SH-SY5Y (cell line): ENCODE measurements around the gene PPFIA4.

ENCODE experiments used
- GATA2 ChIP-seq: IDR thresholded peaks from 2 replicates; pipeline ENCODE4 v1.6.1; 2011; ENCODE audit warnings: mild to moderate bottlenecking, low read depth, low read length
- GATA3 ChIP-seq: IDR thresholded peaks from 2 replicates; pipeline ENCODE4 v1.6.1; 2011; ENCODE audit warnings: low read depth, mild to moderate bottlenecking, low read length, moderate library complexity

PPFIA4 gene

GRCh38 chr1:203026031-203026665 is at the start of gene PPFIA4:
Gene PPFIA4, plus strand, starts transcription at chr1:203026491. Its CDS starts 12,518 bp downstream, at chr1:203039009.
- TF ChIP-seq GATA2 (no peak), GATA3 (no peak)

- TF ChIP-seq GATA3 (no peak), GATA2 (no peak)
These were observed 49.7 kb upstream of the PPFIA4 start for GRCh38 chr1:202976633-202977032.

GRCh38 chr1:202979459-202979858 is 46.8 kb upstream of the PPFIA4 start:
- TF ChIP-seq GATA2 = no peak
- no peak for TF ChIP-seq GATA3

- TF ChIP-seq GATA3 = no peak
- TF ChIP-seq GATA2 = no peak
These were observed 44.4 kb upstream of the PPFIA4 start for GRCh38 chr1:202981939-202982338.

GRCh38 chr1:202982715-202983430 is 43.4 kb upstream of the PPFIA4 start:
- TF ChIP-seq GATA3 (no peak), GATA2 (no peak)

GRCh38 chr1:202987255-202987654 is 39.0 kb upstream of the PPFIA4 start:
- TF ChIP-seq GATA3 (no peak), GATA2 (no peak)

- TF ChIP-seq GATA2 = no peak
- TF ChIP-seq GATA3 = no peak
These were observed 38.2 kb upstream of the PPFIA4 start for GRCh38 chr1:202987922-202988583.

- TF ChIP-seq GATA3 = no peak
- TF ChIP-seq GATA2 = no peak
These were observed 36.4 kb upstream of the PPFIA4 start for GRCh38 chr1:202989879-202990278.

GRCh38 chr1:202991112-202991511 is 35.2 kb upstream of the PPFIA4 start:
- no peak for TF ChIP-seq GATA2
- no peak for TF ChIP-seq GATA3

- TF ChIP-seq GATA2 (no peak), GATA3 (no peak)
These were observed 31.5 kb upstream of the PPFIA4 start for GRCh38 chr1:202994756-202995155.

- no peak for TF ChIP-seq GATA2
- no peak for TF ChIP-seq GATA3
These were observed 27.2 kb upstream of the PPFIA4 start for GRCh38 chr1:202998836-202999750.

- no peak for TF ChIP-seq GATA3
- TF ChIP-seq GATA2 = no peak
These were observed 25.9 kb upstream of the PPFIA4 start for GRCh38 chr1:203000217-203000944.

GRCh38 chr1:203001986-203002385 is 24.3 kb upstream of the PPFIA4 start:
- no peak for TF ChIP-seq GATA3
